ENCODE measurements around the gene INSRR. TPM values are rescaled to one million over a fixed set of nuclear protein-coding genes. Genes with fewer than 3 reads are reported as not detected.
A peak's percentile ranks its signal among the peaks of the same experiment; 100 is the strongest.

Gene INSRR
- total RNA-seq, 4 donors from 2014 or later = under 0.01 to 0.60 (median 0.20) TPM

GRCh38 chr1:156839426-156840109 lies 19.3 kb downstream of the INSRR start:
- Histone ChIP-seq H3K36me3 (no peaks in the 10 kb centered on the region), H3K9me3 (no peaks in the 10 kb centered on the region), H3K4me1 (no peaks in the 10 kb centered on the region), H3K27me3 (peaks cover 0 to 63% of the 10 kb centered on the region in 2 donors), H3K27ac (no peak overlapping the region), H3K4me3 (no peak overlapping the region)
- TF ChIP-seq POLR2A (IDR thresholded peaks at IDR 0.05) (no peak), CTCF (IDR thresholded peaks at IDR 0.05) (no peak), EP300 (IDR thresholded peaks at IDR 0.05) (no peak)
- WGBS, 2 donors = 41% methylated on average over 9 of the region's 9 CpGs
- no peak for DNase-seq (ENCODE audit: low spot score in 2 of 2)

GRCh38 chr1:156838972-156839371 lies 19.9 kb downstream of the INSRR start:
- no peaks in the 10 kb centered on the region for H3K9me3 ChIP-seq
- peak in 1 of 2 donors; percentile 50 for DNase-seq (ENCODE audit: low spot score in 2 of 2)
- H3K36me3 ChIP-seq = no peaks in the 10 kb centered on the region
- no peak overlapping the region for H3K4me3 ChIP-seq
- no peak overlapping the region for H3K27ac ChIP-seq
- H3K4me1 ChIP-seq = no peaks in the 10 kb centered on the region
- TF ChIP-seq EP300 (IDR thresholded peaks at IDR 0.05) (no peak), CTCF (IDR thresholded peaks at IDR 0.05) (peak; percentile 69 to 91 (median 81)), POLR2A (IDR thresholded peaks at IDR 0.05) (no peak)
- H3K27me3 ChIP-seq = peaks cover 0 to 58% of the 10 kb centered on the region in 2 donors
- 27 to 39% methylated on average over 7 of the region's 7 CpGs for WGBS, 2 donors

- Histone ChIP-seq H3K27ac (no peak overlapping the region), H3K27me3 (peaks cover 0 to 47% of the 10 kb centered on the region in 2 donors), H3K4me3 (no peak overlapping the region), H3K36me3 (no peaks in the 10 kb centered on the region), H3K4me1 (no peaks in the 10 kb centered on the region), H3K9me3 (no peaks in the 10 kb centered on the region)
- 71 to 85% methylated on average over 4 of the region's 4 CpGs for WGBS, 2 donors
- TF ChIP-seq EP300 (IDR thresholded peaks at IDR 0.05) (no peak), CTCF (IDR thresholded peaks at IDR 0.05) (no peak), POLR2A (IDR thresholded peaks at IDR 0.05) (no peak)
- no peak for DNase-seq (ENCODE audit: low spot score in 2 of 2)
Measured at GRCh38 chr1:156836892-156837291, 22.0 kb downstream of the INSRR start.

GRCh38 chr1:156836041-156836654 lies 22.8 kb downstream of the INSRR start:
- WGBS, 2 donors = 68 to 73% methylated on average over 5 of the region's 5 CpGs
- DNase-seq (ENCODE audit: low spot score in 2 of 2) = no peak
- H3K27me3 ChIP-seq = peaks cover 0 to 44% of the 10 kb centered on the region in 2 donors

More at GRCh38 chr1:156836041-156836654, 22.8 kb downstream of the INSRR start:
- TF ChIP-seq EP300 (IDR thresholded peaks at IDR 0.05) (no peak), CTCF (IDR thresholded peaks at IDR 0.05) (no peak), POLR2A (IDR thresholded peaks at IDR 0.05) (no peak)
- Histone ChIP-seq H3K4me1 (no peaks in the 10 kb centered on the region), H3K4me3 (no peak overlapping the region), H3K27ac (no peak overlapping the region), H3K36me3 (no peaks in the 10 kb centered on the region), H3K9me3 (no peaks in the 10 kb centered on the region)
